Effector CD8-positive, alpha-beta T cell (primary cell): ENCODE measurements around the gene SDHAF3.
A peak's percentile ranks its signal among the peaks of the same experiment; 100 is the strongest.
"Not testable (repeated sequence)": the region's sequence is repeated elsewhere in the genome, so short reads cannot be mapped to it uniquely, and the experiment has no call there.

Source experiments
- DNase-seq: peaks from one replicate; lab custom pipeline; 2025; lab: John Stamatoyannopoulos, UW
- total RNA-seq, 4 experiments: gene quantifications; one replicate each; lab custom pipeline; 2026; lab: John Stamatoyannopoulos, UW

The SDHAF3 gene
- total RNA-seq, result 5.0 to 9.7 (median 7.6) reads per million in 4 experiments

DNA sequence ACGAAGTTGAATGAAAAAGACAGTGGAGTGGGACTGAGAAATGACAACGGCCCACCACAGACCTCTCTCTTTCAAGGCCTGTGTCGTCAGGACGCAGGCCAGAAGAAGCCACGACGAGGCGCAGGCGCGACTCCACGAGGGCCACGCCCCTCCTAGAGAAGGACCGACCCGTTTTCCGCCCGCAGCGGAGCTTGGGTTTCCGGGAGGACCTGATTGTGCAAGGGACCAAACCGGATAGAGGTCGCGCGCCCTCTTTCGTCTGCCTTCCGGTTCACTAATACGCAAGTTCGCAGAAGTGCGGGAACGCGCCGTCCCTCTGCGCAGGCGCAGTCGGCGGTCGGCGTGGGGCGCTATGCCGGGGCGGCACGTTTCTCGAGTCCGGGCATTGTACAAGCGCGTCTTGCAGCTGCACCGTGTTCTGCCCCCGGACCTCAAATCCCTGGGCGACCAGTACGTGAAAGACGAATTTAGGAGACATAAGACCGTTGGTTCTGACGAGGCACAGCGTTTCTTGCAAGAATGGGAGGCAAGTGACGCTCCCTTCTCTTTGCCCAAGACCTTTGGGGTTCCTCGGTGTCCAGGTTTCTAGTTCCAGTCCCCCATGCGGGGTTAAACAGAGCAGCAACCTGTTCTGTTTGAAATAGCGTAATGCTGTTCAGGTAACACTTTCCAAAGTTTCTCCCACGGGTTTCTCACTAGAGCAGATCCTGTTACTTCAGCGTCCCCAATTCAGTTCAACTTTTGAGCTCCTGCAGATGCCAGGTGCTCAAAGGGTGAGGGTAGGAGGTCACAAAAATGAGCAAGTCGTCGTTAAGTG lies at the start of gene SDHAF3:
Gene SDHAF3 (plus strand): TSS at position 327 of the 817 bp plus-strand sequence. CDS start 26 bp downstream, at position 353.
- peak; percentile 98 for DNase-seq

DNA sequence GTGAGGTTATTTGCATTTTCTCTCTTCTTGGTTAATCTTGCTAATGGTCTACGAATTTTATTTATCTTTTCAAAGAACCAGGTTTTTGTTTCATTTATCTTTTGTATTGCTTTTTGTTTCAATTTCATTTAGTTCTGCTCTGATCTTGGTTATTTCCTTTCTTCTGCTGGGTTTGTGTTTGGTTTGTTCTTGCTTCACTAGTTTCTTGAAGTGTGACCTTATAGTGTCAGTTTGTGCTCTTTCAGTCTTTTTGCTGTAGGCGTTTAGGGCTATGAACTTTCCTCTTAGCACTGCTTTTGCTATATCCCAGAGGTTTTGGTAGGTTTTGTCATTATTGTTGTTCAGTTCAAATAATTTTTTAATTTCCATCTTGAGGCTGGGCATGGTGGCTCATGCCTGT lies 45.5 kb upstream of the SDHAF3 start:
- DNase-seq, result not testable (repeated sequence)

DNA sequence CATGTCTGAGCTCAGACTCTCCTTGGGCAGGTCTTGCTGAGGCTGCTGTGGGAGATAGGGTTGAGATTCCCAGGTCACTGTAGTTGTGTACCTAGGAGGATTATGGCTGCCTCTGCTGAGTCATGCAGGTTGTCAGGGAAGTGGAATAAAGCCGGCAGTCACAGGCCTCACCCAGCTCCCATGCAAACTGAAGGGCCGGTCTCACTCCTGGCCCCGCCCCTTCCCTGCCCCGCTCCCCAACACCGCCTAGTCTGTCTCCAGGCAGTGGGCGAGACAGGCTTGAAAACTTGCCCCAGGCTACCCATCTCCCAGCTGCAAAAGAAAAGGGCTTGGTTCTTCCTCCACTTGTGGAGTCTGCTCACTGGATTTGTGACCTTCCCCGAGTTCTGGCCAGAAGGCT lies 41.6 kb upstream of the SDHAF3 start:
- DNase-seq, result no peak

DNA sequence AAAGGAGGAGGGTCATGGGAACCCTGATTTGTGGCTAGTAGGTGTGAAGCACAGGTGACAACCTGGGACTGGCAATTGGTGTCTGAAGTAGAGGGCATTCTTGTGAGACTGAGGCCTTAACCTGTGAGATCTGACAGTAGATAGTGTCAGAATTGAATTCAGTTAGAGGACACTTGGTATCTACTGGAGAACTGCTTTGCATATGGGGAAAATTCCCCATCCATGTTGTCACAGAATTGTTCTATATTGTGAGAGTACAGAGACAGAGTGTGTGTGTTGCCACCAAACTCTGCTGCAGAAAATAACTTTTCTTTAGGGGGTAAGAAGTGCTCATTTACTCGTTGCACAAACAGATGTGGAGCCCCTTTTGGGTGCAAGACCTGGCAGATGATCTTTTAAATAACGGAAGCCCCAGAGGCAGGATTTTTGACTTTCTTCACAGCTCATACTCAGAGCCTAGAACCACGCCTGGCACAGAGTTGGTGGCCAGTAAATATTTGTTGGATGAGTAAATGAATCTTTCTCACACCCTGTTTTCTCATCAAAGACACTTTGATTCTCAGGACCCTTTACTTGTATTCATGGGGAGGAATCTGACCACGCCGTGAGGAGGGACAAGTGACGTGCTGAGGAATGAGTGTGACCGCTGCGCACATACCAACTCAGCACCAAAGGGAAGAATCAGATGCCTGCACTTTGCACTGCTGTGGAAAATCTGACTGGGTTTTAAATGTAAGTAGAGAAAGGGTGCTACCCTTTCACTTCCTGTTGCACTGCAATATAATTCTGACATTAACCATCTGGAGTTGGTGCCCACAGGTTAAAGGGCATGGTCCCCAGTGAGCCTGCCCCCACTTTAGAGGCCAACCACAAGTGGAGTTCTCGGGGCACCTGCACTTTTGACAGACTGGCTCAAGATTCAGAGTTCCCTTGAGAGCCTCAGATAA lies 39.2 kb upstream of the SDHAF3 start:
- DNase-seq, result no peak

DNA sequence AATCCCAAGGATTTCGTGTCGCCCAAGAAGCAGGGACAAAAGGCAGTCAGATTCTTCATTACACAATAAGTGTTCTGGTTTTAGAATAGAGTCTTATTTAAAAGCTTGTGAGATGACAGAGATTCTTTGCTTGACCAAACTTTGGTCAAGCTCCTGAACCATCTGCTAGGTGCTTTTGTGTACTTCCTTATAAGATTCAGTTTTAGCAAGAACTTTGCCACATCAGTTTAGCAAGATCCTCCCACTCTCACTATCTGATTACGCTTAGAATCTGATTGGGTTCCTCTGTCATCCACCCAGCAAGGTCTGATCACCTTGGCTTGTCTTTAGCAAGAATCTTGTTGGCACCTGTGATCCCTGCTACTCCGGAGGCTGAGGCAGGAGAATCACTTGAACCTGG lies 38.2 kb upstream of the SDHAF3 start:
- DNase-seq, result no peak

DNA sequence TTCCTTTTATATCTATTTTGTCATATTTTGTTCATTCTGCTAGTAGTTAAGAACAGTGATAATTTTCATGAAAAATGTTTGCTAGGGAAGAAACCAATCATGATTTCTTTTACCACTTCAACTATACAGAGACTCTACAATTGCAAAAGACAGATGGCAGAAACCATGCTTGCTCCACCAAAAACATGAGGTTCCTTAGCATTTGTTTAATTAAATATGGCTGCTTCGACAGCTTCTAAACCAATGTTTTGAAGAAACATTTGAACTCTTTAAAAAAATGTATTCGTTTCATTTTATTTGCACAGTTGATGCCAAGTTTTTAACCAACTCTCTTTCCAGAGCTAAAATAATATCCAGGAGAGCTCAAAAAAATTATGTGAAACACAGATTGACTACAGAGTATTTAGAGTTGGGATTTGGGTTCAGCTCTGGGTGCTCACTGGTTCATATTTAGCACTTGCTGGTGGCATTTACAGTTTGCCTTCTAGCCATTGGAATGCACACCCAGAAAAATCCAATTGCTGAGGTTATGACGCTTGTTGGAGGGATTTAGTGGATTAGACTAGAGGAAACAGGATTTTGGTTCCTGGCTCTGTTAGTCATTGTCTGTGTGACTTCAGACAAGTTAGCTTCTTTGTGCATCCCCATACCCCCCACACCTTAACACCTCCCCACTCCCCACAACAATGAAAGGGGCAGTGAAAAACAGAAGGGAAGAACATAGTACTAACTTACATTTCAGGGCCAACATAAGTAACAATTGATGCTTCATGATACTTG lies 35.8 kb upstream of the SDHAF3 start:
- DNase-seq, result no peak

DNA sequence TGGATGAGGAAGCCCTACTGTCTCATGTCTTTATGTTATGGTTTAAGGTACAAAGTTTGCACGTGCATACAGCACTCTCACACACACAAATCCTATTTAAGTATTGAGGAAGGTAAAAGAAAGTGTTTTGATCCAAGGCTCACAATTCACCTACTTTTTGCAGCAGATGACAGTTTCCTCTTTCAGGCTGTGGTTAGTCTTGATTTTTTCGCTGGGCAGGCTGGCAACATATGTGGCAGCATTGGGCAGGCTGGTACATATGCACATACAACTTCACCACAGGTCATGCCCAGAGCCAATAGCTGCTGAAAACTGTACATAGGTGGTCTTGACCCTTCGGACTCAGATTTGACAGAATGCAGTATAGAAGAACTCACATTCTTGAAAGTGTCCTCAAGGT lies 29.1 kb upstream of the SDHAF3 start:
- no peak for DNase-seq

DNA sequence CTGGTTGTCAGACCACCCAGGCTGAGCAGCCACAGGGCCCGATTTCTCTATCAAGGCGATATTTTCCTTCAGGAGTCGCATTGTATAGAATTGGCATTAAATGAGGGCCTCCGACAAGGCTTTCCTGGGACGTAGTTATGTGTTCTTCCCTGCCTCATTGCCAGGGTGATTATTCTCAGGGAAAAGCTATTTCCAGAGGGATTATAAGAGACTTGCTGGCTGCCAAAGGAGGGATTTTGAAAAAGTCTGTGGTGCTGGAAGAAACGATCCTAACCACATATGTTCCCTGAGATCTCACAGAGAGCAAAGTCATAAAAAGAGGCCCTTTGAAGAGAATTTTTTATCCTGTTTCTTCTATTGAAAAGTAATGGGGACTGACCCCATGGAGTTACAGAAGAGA lies 27.7 kb upstream of the SDHAF3 start:
- DNase-seq, result no peak

DNA sequence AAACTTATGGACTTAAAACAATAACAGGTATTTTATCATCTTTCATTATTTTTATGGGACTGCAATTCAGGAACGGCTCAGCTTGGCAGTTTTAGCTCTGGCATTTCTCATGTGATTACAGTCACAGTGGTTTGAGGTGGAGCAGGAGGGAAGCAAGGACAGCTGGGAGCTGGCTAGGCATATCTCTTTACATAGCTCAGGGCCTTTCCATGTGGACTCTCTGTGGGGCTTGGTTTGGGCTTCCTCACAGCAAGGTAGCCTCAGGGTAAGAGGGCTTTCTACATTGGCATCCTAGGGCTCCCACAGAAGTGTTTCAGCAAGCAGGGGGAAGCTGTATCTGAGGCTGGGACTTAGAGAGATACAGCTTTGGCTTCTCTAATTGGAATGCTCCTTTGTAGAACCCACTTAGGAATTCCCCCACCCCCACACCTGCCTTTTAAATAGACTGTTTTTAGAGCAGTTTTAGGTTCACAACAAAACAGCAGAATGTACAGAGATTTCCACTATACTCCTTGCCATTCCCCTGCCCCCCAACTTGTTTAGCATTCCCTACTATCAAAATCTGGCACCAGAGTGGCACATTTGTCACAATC lies 26.6 kb upstream of the SDHAF3 start:
- DNase-seq, result no peak

DNA sequence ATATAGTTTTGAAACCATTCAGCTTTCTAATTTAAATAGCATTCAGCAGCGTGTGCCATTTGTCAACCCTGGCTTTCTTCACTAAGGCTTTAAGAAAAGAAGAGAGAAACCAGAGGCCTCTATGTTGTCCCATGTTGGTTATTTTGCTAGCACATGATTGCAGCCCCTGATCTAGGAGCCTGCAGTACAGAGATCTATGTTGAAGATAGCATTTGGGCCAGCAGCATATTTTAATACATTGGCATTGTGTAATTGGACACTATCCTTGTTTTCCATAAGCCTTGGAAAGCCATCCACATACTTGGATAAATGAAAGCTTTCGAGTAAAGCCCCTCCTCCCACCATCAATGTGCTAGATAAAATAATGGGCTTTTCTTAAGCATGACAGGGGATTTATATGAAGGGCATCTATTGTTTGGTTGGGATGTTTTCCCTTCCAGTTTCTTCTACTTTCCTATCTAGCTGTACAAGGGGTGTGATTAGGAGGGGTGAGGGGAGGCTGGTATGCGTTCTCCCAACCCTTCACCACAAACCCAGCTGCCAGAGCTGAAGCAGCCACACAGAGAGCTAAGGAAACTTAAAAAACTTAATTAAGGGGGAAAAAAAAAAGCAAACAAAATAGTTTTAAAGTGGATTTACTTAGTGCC lies 23.1 kb upstream of the SDHAF3 start:
- DNase-seq, result no peak

DNA sequence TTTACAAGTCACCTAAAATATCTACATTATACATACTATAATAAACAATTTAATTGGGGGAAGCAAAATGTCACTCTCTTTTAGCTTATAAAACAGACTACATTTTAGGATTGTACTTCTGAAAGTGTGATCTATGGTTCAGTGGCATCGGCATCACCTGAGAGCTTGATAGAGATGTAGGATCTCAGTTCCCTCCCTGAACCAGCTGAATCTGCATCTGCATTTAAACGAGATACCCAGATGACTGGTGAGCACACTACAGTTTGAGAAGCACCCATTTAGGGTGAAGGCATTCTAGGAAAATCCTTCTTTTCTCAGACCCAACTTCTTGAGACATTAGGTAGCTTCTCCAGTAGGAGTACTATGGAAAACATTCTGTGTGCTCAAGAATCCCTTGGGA lies 21.5 kb upstream of the SDHAF3 start:
- no peak for DNase-seq

DNA sequence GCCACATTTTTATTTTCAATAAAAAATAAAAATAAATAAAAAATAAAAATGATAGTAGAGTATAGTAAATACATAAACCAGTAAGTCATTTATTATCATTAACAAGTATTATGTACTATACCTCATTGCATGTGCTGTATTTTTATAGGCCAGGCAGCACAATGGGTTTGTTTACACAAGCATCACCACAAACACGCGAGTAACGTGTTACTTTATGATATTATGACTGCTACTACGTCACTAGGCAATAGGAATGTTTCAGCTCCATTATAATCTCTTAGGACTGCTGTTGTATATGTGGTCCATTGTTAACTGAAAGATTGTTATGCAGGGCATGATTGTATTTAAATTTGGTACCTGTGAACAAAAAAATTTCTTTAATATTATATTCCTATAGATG lies 20.8 kb upstream of the SDHAF3 start:
- DNase-seq, result no peak

DNA sequence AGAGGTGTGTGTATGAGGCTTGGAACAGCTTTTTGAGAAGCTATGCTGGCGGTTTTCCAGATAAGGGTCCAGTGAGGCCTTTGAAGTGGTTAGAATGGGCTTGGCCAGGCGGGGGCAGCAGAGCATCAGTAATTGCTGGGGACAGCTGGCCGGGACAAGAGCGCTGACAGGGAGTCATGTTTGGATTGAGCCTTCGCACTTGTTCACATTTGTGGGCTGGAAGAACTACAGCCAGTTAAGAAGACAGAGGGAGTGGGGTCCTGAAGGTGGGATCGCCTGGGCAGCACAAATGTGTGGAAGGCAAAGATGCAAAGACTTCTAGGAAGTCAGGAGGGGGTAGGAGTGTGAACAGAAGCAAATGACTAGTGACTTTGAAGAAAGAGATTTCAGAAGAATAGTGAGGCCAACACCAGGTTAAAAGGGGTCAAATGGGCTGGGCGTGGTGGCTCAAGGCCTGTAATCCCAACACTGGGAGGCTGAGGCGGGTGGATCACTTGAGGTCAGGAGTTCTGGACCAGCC lies 12.7 kb upstream of the SDHAF3 start:
- DNase-seq, result peak; percentile 37

DNA sequence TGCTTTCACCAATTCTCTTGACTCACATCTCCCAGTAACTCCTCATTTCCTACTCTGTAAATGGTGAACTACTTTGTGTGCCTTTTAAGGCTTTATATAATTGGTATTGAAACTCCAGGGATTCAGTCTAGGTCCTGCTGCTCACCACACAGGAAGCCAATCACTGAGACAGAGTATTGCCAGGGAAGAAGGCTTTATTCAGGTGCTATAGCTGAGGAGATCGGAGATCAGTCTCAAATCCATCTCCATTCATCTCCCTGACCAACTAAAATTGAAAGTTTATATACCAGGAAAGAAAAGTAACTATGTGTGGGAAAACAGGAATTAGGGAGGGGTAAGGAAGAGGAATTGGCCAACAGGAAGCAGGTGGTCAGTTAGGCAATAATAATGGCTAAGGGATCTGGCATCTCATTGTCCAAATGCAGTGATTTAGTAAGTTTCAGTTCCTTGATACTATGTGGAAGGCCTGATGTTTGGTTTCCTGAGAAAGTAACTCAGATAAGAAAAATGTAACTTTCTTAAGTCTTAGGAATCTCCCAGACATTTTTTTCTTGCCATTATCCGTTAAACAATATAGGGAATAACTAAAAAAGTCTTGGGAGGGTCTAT lies 10.2 kb upstream of the SDHAF3 start:
- DNase-seq, result no peak

DNA sequence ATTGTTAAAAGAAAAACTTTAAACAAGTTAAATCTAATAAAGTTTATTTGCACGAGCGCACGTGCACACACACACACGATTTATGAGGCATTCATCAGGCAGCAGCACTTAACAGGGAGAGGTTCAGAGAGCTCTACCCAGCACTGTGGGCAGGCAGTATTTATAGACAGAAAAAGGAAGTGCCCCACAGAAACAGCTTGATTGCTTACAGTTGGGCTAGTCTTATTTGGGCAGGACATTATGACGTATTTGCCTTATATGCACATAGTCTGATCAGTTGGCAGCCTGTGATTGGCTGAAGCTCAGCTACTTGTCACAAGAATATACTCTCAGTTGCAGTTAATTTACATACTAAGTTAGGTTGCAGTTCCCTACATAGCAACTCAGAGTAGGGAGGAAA lies 1.2 kb upstream of the SDHAF3 start:
- no peak for DNase-seq

DNA sequence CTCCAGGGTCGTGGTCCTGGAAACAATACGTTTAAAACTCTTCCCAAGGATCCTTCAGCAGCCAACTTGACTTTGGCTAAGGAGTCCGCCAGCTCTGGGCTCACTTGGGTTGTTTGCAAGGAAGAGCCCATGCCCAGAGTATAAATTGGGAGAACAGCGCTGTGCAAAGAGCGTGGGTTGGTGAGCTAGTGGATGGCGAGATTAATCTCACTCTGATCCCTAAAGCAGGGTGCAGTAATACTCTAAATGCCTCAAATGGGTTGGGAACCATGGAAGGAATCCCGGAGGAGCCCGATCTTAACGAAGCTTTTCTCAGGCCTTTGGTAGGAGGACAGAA lies 495 bp upstream of the SDHAF3 start:
- no peak for DNase-seq

DNA sequence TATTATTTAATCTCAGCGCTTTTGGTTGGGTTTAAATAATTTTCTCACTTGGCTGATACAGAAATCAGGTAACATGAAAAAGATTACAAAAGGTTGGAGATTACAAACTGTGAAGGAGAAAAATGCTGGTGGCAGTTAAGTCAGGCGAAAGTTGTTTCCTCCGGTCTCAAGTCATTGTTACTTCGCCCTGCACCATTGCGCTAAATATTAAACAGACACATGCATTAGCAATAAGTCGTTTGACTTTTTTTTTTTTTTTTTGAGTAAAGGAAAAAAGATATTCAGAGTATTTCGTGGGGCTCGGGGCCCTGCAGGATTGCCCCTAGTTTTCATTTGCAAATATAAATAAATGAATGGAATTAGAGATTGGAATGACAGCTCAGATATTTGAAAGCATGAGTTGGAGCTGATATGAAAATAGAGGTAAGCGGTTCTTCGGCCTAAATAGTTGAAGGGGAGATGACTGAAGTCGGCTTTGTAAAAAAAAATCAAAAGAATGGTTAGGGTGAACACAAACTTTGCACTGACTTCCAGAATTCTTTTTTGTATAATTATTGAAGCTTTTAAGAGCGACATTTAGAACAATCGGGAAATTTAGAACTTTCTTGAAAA lies 914 bp downstream of the SDHAF3 start:
- DNase-seq, result no peak

DNA sequence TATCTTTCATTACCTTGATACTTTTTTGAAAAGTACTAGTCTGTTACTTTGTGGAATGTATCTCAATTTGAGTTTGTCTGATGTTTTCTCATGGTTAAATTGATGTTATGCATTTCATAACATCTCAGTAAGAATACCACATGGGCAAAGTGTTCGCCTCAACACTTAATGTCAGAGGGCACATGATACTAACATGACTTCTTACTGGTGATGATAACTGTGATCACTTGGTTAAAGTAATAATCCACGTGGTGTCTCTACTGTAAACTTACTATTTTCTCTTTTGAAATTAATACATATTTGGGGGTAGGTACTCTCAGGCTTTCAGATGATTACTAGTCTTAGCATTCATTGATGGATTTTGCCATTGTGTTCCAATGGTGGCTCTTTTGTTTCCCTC lies 2.2 kb downstream of the SDHAF3 start:
- DNase-seq, result no peak

DNA sequence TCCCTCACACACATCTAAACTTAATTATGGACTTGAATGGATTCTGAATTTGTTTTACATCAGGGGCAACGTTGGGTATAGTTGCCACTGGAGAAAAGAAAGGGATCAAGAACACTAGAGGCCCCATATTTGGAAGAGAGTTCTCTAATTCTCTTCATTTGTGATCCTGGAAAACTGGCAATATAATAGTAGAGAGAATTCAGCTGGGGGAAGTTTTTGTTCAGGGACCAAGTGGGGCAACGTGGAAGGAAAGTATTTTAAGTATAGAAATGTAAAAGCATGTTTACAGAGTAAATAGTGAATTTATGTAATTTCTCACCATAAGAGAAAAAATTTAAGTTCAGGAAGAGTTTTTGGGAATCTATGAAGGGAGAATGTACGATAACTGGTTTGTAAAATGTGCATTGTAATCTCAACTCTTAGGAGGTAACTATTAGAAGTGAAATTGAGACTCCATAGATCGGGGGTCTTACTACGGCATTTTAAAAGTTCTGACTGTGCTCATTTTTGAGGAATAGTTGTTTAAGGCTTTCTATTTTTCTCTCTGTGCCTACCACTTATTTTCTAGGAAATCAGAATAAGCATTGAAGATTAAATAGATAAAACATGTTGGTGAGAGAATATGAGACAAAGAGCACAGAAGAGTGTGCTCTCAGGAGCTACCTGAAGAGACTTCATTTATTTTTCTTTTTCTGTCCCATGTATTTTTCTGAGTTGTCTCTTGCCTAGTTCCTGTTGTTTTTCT lies 3.4 kb downstream of the SDHAF3 start:
- no peak for DNase-seq
